GM19438 (cell line): ENCODE data around the gene FER.
"Not testable (repeated sequence)": the region's sequence is repeated elsewhere in the genome, so short reads cannot be mapped to it uniquely, and the experiment has no call there.

Experiments
- ATAC-seq: cut with Tn5 transposase; IDR thresholded peaks from one replicate; pipeline ENCODE4 v1.9.1; 2021; ENCODE audit warnings: low read depth; ENCODE audit not compliant: unreplicated experiment

The FER gene

DNA sequence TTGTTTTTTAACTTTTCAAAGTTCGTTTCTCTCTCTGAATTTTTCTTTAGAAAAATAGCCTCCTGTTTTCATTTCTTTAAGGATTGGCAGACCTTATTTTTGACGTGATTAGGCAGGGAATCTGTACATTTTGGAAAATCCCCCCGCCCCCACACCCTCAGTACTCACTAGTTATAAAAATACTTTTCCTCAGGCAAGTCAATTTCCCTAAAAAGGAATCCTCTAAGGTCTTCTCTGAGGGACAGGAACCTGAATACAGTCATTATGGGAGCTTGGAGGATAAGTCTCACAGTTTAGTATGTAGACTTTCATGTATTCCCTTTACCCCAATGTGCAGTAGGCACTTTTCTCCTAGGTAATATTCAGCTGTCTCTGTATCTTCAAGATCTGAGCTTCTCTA, 3.9 kb upstream of the FER start:
- ATAC-seq: no peak

DNA sequence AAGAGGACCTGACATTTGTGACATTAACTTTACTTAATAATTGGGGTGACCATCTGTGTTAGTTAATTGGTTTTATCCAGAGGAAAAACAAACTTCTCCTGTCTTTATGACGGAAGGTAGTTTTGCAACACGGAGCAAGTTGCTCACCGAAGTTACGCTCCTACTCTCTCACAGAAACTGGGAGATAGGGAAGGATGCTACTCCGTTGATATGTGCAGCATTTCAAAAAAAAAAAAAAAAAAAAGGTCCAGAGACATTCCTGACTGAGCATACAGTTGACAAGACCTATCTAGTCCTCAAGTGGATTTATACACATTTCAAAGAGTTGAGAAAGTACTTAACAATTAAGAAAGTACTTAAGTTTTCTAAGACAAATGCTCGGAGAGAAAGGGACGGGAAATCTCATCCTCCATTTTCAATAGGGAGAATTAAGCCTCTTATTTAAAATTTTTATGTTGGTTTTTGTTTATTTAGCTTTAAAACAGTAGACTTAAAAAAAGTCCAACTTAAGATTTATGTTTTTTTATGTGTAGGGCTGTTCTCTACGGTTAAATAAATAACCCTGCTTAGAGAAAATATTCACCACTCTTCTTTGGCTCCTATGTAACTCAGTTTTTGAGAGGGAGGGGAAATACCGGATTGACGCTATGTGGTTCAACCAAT, 455 bp upstream of the FER start:
- no peak for ATAC-seq

- ATAC-seq: peak; percentile 94
Measured at GRCh38 chr5:108748401-108749127, 867 bp downstream of the FER start.

DNA sequence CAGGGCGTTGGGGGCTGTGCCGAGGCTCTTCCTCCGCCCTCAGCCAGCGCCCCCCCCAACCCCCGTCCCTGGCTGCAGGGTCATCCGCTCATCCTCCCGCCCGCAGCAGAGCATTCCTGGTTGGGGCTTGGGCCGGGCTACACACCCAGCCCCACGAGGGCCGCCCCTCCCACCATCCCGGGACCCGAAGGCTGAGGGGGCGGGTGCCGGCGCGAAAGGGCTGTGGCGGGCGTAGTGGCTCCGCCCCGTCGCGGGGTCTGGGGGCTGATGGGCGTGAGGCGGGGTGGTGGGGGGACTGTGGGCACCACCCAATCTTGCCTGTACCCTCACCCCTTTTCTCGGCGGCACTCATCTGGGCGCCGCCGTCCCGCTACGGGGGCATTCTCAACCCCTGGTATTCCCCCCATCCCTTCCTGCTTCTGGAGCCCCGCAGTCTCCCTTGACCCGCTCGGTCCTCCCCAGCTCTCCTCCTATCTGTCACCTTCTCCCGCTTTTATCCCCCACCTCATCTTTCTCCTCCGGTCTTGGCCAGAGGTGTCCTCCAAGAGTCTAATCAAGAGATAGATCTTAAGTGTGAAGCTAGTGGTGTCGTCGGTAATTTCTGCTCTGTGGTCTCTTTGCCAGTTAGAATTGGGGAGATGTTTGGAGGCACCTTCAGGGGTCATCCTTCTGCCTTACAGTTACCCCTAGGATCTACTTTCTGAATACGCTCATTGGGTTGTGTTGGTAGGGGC, 1.6 kb downstream of the FER start:
- ATAC-seq: peak; percentile 35

DNA sequence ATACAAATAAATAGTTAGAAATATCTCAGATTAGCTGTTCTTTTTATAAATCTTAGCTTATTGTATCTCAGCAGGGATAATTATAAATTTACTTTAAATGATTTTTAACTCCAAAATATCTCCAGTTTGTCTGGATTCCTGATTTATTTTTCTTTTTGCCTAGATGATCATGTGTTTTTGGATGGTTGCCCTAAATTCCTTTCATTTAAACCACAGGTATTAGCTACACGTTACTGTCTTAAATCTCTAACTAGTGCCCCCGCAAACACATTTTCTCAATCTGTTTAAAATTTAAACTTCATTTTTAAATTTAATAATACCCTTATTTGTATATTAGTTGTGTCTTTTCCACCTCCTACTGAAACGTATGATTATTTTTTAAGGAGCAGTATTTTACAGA, 5.6 kb downstream of the FER start:
- no peak for ATAC-seq

DNA sequence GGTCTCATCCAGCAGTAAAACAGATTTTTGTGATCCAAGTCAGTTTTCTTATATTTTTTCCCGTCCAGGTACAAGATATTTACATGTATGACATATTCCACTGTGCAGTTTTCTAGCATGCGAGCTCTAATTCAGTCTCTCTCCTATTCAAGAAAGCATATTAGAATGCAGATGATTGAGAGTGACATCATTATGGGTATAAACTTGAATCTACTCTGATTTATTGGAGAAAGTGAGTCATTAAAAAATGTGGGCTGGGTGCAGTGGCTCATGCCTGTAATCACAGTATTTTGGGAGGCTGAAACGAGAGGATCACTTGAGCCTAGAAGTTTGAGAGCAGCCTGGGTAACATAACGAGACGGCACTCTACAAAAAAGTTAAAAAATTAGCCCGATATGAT, 6.2 kb downstream of the FER start:
- no peak for ATAC-seq

GRCh38 chr5:108760512-108760911, 12.8 kb downstream of the FER start:
- no peak for ATAC-seq

DNA sequence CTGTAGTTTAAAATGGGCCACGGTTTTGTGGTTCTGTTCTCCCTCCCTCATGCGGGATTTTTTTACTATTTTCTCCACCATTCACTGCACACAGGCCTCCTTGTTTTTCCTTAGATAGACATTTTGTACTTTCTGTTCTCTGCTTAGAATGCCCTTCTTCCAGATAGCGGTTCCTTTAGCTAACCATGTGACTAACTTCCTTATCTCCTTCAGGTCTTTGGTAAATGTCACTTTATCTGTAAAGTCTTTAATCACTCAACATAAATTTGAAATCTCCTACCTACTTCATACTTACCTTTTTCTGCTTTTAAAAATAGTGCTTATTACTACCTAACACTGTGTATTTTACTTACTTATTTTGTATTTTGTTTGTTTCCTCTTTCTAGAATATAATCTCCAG, 15.0 kb downstream of the FER start:
- no peak for ATAC-seq

DNA sequence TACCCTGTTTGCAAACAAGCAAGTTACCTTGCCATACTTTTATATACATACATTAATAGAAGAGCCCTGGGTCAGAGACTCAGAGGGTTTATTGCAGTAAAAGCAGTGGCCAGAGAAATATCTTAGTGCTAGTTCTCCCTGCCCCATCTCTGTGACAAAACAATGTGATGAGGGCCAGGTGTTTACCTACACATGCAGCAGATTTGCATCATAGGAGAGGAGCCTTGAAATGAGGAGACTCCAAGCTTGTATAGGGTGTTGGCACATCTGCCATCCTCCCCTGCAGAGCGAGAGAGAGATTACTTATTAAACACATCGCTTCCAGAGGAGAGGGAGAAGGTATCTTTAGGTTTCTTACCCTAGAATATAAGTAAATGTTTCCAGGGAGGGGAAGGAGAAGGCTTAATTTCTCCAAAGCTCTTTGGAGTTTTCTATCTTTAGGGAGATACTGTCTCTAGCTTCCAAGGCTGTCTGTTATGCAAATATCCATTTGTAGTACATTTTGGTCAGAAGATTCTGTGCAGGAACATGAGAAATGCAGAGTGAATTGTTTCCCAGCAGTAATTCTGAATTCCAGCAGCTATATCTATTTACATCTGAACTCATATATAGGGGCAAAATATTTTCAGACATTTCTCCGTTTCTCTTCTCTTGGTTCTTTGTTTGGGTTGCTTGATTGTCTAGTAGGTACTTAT, 15.7 kb downstream of the FER start:
- ATAC-seq: no peak

GRCh38 chr5:108765647-108766046, 17.9 kb downstream of the FER start:
- ATAC-seq: no peak

- not testable (repeated sequence) for ATAC-seq
Measured at GRCh38 chr5:108766916-108767315, 19.2 kb downstream of the FER start.

DNA sequence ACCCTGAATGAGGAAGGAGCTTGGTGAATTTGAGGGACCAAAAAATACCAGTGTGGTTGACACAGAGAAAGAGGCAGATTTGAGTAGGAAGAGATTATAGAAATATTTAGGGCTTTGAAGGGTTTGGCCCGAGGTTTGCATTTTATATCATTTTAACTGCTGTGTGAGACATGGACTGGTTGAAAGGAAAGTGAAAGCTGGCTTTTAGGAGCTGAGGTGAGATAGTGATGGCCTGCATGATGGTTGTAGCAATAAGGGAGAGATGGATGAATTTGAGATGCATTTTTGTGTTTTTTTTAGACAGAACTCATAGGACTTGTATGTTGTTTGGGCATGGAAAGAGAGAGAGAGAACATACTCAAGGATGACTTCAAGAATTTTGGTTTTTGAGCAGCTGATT, 21.7 kb downstream of the FER start:
- ATAC-seq: peak; percentile 66

DNA sequence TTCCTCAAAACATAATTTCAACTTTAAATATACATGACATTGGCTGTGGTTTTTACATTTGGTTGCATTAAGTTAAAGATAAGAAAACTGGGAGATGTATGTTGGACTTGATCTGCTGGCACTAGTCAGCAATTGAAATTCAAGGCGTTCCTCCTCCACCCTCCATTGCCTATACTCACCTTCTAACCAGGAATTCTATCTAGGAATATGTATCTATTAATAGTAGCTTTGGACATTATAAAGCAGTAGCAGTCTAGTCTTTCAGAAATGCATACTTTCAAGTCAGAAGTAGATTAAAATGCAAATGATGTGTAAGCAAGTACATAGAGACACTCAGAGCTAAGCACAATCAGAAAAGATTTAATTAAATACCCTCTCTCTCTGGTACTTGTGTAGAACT, 24.9 kb downstream of the FER start:
- ATAC-seq: no peak

DNA sequence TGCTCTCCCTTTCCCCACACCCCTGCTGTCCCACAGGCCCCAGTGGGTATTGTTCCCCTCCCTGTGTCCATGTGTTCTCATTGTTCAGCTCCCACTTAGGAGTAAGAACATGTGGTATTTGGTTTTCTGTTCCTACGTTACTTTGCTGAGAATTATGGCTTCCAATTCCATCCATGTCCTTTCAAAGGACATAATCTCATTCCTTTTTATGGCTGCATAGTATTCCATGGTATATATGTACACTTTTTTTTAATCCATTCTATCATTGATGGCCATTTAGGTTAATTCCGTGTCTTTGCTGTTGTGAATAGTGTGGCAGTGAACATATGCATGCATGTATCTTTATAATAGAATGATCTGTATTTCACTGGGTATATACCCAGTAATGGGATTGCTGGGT, 25.6 kb downstream of the FER start:
- no peak for ATAC-seq

DNA sequence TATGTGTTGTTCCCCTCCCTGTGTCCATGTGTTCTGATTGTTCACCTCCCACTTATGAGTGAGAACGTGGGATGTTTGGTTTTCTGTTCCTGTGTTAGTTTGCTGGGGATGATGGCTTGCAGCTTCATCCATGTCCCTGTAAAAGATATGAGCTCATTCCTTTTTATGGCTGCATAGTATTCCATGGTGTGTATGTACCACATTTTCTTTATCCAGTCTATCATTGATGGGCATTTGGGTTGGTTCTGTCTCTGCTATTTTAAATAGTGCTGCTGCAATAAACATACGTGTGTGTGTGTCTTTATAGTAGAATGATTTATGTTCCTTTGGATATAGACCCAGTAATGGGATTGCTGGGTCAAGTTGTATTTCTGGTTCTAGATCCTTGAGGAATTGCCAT, 26.4 kb downstream of the FER start:
- not testable (repeated sequence) for ATAC-seq

DNA sequence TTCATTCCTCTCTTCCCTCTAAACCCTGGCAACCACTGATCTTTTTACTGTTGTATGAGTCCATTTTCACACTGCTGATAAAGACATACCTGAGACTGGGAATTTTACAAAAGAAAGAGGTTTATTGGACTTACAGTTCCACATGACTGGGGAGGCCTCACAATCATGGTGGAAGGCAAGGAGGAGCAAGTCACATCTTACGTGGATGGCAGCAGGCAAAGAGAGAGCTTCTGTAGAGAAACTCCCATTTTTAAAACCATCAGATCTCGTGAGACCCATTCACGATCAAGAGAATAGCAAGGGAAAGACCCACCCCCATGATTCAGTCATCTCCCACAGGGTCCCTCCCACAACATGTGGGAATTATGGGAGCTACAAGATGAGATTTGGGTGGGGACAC, 29.9 kb downstream of the FER start:
- ATAC-seq: not testable (repeated sequence)

DNA sequence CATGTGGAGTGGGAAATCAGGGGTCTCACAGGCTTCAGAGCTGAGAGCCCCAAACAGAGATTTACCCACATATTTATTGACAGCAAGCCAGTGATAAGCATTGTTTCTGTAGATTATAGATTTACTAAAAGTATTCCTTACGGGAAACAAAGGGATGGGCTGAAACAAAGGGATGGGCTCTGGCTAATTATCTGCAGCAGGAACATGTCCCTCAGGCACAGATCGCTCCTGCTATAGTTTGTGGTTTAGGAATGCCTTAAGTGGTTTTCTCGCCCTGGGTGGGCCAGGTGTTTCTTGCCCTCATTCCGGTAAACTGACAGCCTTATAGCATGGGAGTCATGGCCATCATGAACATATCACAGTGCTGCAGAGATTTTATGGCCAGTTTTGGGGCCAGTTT, 36.9 kb downstream of the FER start:
- not testable (repeated sequence) for ATAC-seq

DNA sequence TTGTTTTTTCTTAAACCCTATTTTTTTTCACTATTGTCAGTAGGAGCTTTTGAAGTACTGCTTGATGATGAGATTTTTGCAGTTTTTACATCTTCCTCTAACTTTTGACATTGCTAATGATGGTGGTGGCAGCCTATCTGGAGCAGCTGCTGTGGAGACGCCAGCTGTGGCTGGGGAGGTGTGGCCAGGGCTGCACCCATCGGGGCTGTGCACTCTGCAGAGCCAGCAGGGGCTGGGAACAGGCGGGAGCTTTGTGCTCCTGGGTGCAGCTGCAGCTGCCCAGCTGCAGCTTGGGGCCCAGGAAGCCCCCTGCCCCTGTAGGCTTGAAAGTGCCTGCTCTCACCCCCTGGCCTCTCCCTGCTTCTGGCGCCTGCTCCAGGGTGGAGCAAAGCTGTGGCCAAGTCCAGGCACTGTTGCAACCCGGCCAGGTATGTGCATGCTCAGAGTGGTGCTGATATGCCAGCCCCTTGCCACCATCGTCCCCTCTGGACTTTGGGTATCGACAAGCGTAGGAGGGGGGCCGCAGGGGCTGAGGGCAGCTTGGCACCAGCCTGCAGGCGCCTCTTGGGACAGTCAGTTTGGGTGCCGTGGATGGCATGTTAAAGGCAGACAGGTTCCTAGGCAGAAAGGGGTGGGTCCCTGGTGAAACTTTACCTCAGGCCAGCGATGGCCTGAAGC, 39.2 kb downstream of the FER start:
- ATAC-seq: no peak

- no peak for ATAC-seq
Measured at GRCh38 chr5:108788142-108788541, 40.4 kb downstream of the FER start.

DNA sequence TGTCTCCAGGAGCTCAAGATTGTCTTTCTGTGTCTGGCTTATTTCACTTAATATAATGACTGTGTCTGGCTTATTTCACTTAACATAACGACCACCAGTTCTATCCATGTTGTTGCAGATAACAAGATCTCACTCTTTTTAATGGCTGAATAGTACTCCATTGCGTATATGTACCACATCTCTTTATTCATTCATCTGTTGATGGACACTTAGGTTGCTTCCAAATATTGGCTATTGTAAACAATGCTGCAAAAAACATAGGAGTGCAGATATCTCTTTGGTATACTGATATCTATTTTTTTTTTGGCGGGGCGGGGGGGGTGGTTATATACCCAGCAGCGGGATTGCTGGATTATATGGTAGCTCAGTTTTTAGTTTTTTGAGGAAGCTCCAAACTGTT, 45.5 kb downstream of the FER start:
- no peak for ATAC-seq

DNA sequence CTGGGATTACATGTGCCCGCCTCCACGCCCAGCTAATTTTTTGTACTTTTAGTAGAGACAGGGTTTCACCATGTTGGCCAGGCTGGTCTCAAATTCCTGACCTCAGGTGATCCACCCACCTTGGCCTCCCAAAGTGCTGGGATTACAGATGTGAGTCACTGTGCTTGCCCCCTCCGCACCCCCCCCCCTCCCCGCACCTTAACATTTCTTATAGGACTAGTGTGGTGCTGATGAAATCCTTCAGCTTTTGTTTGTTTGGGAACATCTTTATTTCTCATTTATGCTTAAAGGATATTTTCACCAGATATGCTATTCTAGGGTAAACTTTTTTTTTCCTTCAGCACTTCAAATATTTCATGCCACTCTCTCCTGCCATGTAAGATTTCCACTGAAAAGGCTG, 46.7 kb downstream of the FER start:
- ATAC-seq: not testable (repeated sequence)
